Measurements from ENCODE around the gene KLF13.

GRCh38 chr15:31399544-31400171, 73.0 kb downstream of the KLF13 start:
- TF ChIP-seq POLR2AphosphoS5 (IDR thresholded peaks at IDR 0.05; ENCODE audit: low read depth, low read length) (no peak), CTCF (IDR thresholded peaks at IDR 0.05) (no peak), REST (IDR thresholded peaks at IDR 0.05; ENCODE audit: insufficient read depth in 1 of 2, low read depth in 2 of 2, low read length in 1 of 2) (no peak), SIN3A (IDR thresholded peaks at IDR 0.05; ENCODE audit: borderline replicate concordance, insufficient read depth, low read depth, low read length) (no peak)
